B cell (primary cell): ENCODE results near the gene KIF25.

Source experiments
- CTCF ChIP-seq: fragments of 200-600 bp; IDR thresholded peaks from one replicate; pipeline ENCODE4 v1.8.0; 2022; ENCODE audit warnings: antibody characterized with exemption, mild to moderate bottlenecking
- EZH2 ChIP-seq: IDR thresholded peaks from 2 replicates; pipeline ENCODE4 v1.6.1; 2012; ENCODE audit warnings: borderline replicate concordance, low read depth, mild to moderate bottlenecking, moderate library complexity, low read length; ENCODE audit not compliant: insufficient read depth, poor library complexity, severe bottlenecking

- TF ChIP-seq CTCF, result no peak
- no peak for TF ChIP-seq EZH2
These were observed 52.9 kb downstream of the KIF25 start for GRCh38 chr6:168050225-168050880.
